GM23338 (cell line): ENCODE measurements around the gene MMP17. TPM values are rescaled to one million over a fixed set of nuclear protein-coding genes. Genes with fewer than 3 reads are reported as not detected.

Experiments used
- ATAC-seq: fragments of 200-7000 bp; cut with Tn5 transposase; 3 replicates; pipeline ENCODE4 v1.9.1; 2020
- DNase-seq: peaks from one replicate; pipeline ENCODE4 v3.0.0-alpha.2; 2015; ENCODE audit warnings: low spot score
- H2AFZ ChIP-seq: fragments of 200-600 bp; sonication (generic); 2 replicates; pipeline ENCODE4 v1.8.0; 2016; ENCODE audit warnings: antibody characterized with exemption, mild to moderate bottlenecking, moderate library complexity
- H3F3A ChIP-seq: fragments of 200-600 bp; sonication (generic); replicated peaks from 2 replicates; pipeline ENCODE4 v1.8.0; 2017; ENCODE audit warnings: antibody characterized with exemption, mixed run types, low read depth
- H3K27ac ChIP-seq: fragments of 200-600 bp; sonication (generic); 2 replicates; pipeline ENCODE4 v1.6.1; 2016; ENCODE audit warnings: low read depth
- H3K27me3 ChIP-seq: fragments of 200-600 bp; sonication (generic); 2 replicates; pipeline ENCODE4 v1.8.0; 2016; ENCODE audit warnings: mild to moderate bottlenecking, mixed run types, moderate library complexity; ENCODE audit not compliant: insufficient read depth
- H3K36me3 ChIP-seq: fragments of 200-600 bp; sonication (generic); 2 replicates; pipeline ENCODE4 v1.8.0; 2016; ENCODE audit warnings: mild to moderate bottlenecking; ENCODE audit not compliant: insufficient read depth
- H3K4me1 ChIP-seq: fragments of 200-600 bp; sonication (generic); 2 replicates; pipeline ENCODE4 v1.8.0; 2016; ENCODE audit warnings: mild to moderate bottlenecking, moderate library complexity; ENCODE audit not compliant: insufficient read depth
- H3K4me2 ChIP-seq: fragments of 200-600 bp; sonication (generic); 2 replicates; pipeline ENCODE4 v1.7.1; 2017; ENCODE audit warnings: mixed run types
- H3K4me3 ChIP-seq: fragments of 200-600 bp; sonication (generic); 2 replicates; pipeline ENCODE4 v1.6.1; 2016; ENCODE audit warnings: mixed run types
- H3K79me2 ChIP-seq: fragments of 200-600 bp; sonication (generic); replicated peaks from 2 replicates; pipeline ENCODE4 v1.8.0; 2017; ENCODE audit warnings: mild to moderate bottlenecking; ENCODE audit not compliant: insufficient read depth
- H3K9me2 ChIP-seq: fragments of 200-600 bp; sonication (generic); 2 replicates; pipeline ENCODE4 v1.8.0; 2017; ENCODE audit not compliant: insufficient read depth
- H4K20me1 ChIP-seq: fragments of 200-600 bp; sonication (generic); replicated peaks from 2 replicates; pipeline ENCODE4 v1.8.0; 2017; ENCODE audit warnings: mild to moderate bottlenecking; ENCODE audit not compliant: insufficient read depth
- H3K27ac Mint-ChIP-seq: 2 replicates; pipeline ENCODE4 v1.8.0; 2020; ENCODE audit warnings: inconsistent platforms, mild to moderate bottlenecking, moderate library complexity, mixed read lengths
- H3K27me3 Mint-ChIP-seq: 3 replicates; pipeline ENCODE4 v1.8.0; 2022; ENCODE audit warnings: low read depth, mild to moderate bottlenecking, moderate library complexity, mixed read lengths, inconsistent platforms; ENCODE audit not compliant: insufficient read depth, poor library complexity
- H3K36me3 Mint-ChIP-seq: 3 replicates; pipeline ENCODE4 v1.8.0; 2021; ENCODE audit warnings: low read depth, mild to moderate bottlenecking, inconsistent platforms, moderate library complexity, mixed read lengths
- H3K4me1 Mint-ChIP-seq: 3 replicates; pipeline ENCODE4 v1.8.0; 2020; ENCODE audit warnings: mild to moderate bottlenecking, inconsistent platforms, mixed read lengths
- H3K4me3 Mint-ChIP-seq: 3 replicates; pipeline ENCODE4 v1.8.0; 2021; ENCODE audit warnings: moderate library complexity, mild to moderate bottlenecking, inconsistent platforms, mixed read lengths
- H3K9me3 Mint-ChIP-seq: 3 replicates; pipeline ENCODE4 v1.8.0; 2020; ENCODE audit warnings: moderate library complexity, mild to moderate bottlenecking, inconsistent platforms, mixed read lengths
- CREB1 ChIP-seq: fragments of 250-450 bp; sonication (Bioruptor Pico); IDR thresholded peaks from 2 replicates; pipeline ENCODE4 v1.5.0; 2020; ENCODE audit warnings: low read depth, mild to moderate bottlenecking, moderate library complexity
- EZH2 ChIP-seq: fragments of 200-600 bp; sonication (generic); IDR thresholded peaks from one replicate; pipeline ENCODE4 v1.8.0; 2017; ENCODE audit warnings: antibody characterized with exemption, mild to moderate bottlenecking, low read depth; ENCODE audit not compliant: unreplicated experiment
- JUNB ChIP-seq: IDR thresholded peaks from one replicate; pipeline ENCODE4 v1.6.1; 2016; ENCODE audit warnings: antibody characterized with exemption; ENCODE audit not compliant: unreplicated experiment
- NANOG ChIP-seq: IDR thresholded peaks from 2 replicates; pipeline ENCODE4 v1.6.1; 2016; ENCODE audit warnings: antibody characterized with exemption, borderline replicate concordance
- POLR2AphosphoS5 ChIP-seq: IDR thresholded peaks from 2 replicates; pipeline ENCODE4 v1.6.1; 2016; ENCODE audit warnings: antibody characterized with exemption, low read depth
- STAT1 ChIP-seq: IDR thresholded peaks from one replicate; pipeline ENCODE4 v1.6.1; 2016; ENCODE audit warnings: antibody characterized with exemption; ENCODE audit not compliant: unreplicated experiment
- ZNF114 ChIP-seq: fragments of 250-450 bp; sonication (Bioruptor Pico); IDR thresholded peaks from 2 replicates; pipeline ENCODE4 v1.5.0; 2020; ENCODE audit warnings: mild to moderate bottlenecking, moderate library complexity
- ZNF331 ChIP-seq: fragments of 250-450 bp; sonication (Bioruptor Pico); IDR thresholded peaks from 2 replicates; pipeline ENCODE4 v1.5.0; 2020; ENCODE audit warnings: low read depth, mild to moderate bottlenecking, moderate library complexity
- polyA plus RNA-seq: library from polyadenylated mRNA; unstranded; fragments of >200 nt; fragmentation: Nextera tagmentation; extraction: Ambion mirVana; gene quantifications from 2 replicates; pipeline ENCODE4 v1.2.1, GENCODE V29; 2016
- total RNA-seq: library from RNA; depleted of rRNA; stranded (reverse); fragments of >200 nt; shearing (Covaris generic); gene quantifications from 2 replicates; pipeline ENCODE4 v1.2.3, GENCODE V29; 2014
- TF ChIP-seq, protein P1 (sequence below), 2 experiments: fragments of 200-600 bp in 1 of 2; sonication (generic) in 1 of 2; conservative IDR thresholded peaks; 2 replicates each; pipeline versions ENCODE4 v1.5.1 to v1.6.1; 2016 to 2017; ENCODE audit warnings: antibody characterized with exemption in 2 of 2, low read depth in 2 of 2, mild to moderate bottlenecking in 2 of 2, moderate library complexity in 1 of 2
- TF ChIP-seq, protein P2 (sequence below): IDR thresholded peaks from one replicate; pipeline ENCODE4 v1.6.1; 2018; ENCODE audit warnings: antibody characterized with exemption; ENCODE audit not compliant: unreplicated experiment
- TF ChIP-seq, protein P3 (sequence below): IDR thresholded peaks from 2 replicates; pipeline ENCODE4 v1.6.1; 2016; ENCODE audit warnings: antibody characterized with exemption

The MMP17 gene
- total and polyA plus RNA-seq, 2 experiments from 2014 or later, result 10.4 to 48.5 TPM

DNA sequence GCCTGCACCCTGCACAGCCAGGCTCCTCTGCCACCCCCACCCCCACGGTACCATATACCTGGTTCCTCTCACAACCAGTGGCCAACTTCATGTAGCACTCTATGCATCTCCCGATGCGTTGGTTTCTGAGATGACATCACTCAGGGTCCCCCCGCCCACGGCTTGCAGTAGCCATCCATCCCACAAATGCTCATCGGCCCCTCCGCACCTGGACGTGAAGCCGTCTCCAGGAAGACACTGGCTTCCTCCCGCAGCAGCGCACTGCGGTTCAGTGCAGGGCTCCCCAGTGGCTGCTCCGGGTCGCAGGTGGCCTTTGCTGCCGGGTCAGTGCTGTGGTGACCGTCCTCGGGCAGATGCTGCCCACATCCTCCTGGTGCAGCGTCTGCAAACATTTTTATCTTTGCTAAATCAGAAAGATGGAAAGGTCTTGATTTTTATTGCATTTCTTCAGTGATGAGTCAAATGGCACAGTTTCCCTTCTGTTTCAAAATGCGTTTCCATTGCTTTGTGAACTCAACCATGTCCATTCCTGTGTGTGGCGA lies 27.5 kb upstream of the MMP17 start:
- Mint-ChIP-seq H3K4me1 (peaks cover 9% of the 10 kb centered on the region), H3K36me3 (peaks cover 58% of the 10 kb centered on the region), H3K27me3 (peaks cover 14% of the 10 kb centered on the region), H3K27ac (0 out of 2 replicates have a peak overlapping the region, but pooled peaks have one; percentile 15), H3K4me3 (no peak overlapping the region), H3K9me3 (no peaks in the 10 kb centered on the region)
- Histone ChIP-seq H3K27ac (no peak overlapping the region), H3K4me2 (no peak overlapping the region), H3F3A (peaks cover 16% of the 10 kb centered on the region), H3K4me1 (peaks cover 16% of the 10 kb centered on the region), H2AFZ (no peak overlapping the region), H3K4me3 (no peak overlapping the region), H3K9me2 (no peaks in the 10 kb centered on the region), H3K27me3 (no peaks in the 10 kb centered on the region), H3K36me3 (peaks cover 5% of the 10 kb centered on the region; the same call in 1 of the 2 replicates), H4K20me1 (no peaks in the 10 kb centered on the region), H3K79me2 (no peaks in the 10 kb centered on the region)
- TF ChIP-seq POLR2AphosphoS5 (no peak), ZNF331 (no peak), EZH2 (no peak), ZNF114 (CRISPR knock-in tag) (no peak), JUNB (no peak)
- TF ChIP-seq, protein P1, sequence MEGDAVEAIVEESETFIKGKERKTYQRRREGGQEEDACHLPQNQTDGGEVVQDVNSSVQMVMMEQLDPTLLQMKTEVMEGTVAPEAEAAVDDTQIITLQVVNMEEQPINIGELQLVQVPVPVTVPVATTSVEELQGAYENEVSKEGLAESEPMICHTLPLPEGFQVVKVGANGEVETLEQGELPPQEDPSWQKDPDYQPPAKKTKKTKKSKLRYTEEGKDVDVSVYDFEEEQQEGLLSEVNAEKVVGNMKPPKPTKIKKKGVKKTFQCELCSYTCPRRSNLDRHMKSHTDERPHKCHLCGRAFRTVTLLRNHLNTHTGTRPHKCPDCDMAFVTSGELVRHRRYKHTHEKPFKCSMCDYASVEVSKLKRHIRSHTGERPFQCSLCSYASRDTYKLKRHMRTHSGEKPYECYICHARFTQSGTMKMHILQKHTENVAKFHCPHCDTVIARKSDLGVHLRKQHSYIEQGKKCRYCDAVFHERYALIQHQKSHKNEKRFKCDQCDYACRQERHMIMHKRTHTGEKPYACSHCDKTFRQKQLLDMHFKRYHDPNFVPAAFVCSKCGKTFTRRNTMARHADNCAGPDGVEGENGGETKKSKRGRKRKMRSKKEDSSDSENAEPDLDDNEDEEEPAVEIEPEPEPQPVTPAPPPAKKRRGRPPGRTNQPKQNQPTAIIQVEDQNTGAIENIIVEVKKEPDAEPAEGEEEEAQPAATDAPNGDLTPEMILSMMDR (conservative IDR thresholded peaks at IDR 0.05; ENCODE audit: low read depth in 2 of 2), result no peak
- DNase-seq (no peak), ATAC-seq (no peak)

DNA sequence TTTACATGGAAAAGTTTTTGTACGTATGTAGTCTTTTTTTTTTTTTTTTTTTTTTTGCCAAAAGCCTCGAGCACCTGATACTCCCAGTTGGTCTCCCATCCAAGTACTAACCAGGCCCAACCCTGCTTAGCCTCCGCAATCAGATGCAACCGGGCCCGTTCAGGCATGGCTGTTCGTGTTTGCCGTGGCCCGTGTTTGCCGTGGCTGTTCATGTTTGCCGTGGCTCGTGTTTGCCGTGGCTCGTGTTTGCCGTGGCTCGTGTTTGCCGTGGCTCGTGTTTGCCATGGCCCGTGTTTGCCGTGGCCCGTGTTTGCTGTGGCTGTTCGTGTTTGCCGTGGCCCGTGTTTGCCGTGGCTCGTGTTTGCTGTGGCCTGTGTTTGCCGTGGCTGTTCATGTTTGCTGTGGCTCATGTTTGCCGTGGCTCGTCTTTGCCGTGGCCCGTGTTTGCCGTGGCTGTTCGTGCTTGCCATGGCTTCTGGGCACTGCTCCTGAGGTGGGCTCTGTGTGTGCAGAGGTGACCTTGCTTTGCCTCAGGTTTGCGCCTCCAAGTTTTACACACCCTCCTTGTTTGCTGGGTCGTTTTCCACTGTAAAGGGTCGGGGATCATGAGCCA lies 26.8 kb upstream of the MMP17 start:
- no peak overlapping the region for H2AFZ ChIP-seq
- no peak overlapping the region for H3K27ac Mint-ChIP-seq
- H3K27ac ChIP-seq, result no peak overlapping the region
- TF ChIP-seq JUNB (no peak), NANOG (no peak), CREB1 (CRISPR knock-in tag) (no peak), STAT1 (no peak), ZNF331 (no peak), ZNF114 (CRISPR knock-in tag) (no peak), POLR2AphosphoS5 (no peak)
- TF ChIP-seq, protein P2, sequence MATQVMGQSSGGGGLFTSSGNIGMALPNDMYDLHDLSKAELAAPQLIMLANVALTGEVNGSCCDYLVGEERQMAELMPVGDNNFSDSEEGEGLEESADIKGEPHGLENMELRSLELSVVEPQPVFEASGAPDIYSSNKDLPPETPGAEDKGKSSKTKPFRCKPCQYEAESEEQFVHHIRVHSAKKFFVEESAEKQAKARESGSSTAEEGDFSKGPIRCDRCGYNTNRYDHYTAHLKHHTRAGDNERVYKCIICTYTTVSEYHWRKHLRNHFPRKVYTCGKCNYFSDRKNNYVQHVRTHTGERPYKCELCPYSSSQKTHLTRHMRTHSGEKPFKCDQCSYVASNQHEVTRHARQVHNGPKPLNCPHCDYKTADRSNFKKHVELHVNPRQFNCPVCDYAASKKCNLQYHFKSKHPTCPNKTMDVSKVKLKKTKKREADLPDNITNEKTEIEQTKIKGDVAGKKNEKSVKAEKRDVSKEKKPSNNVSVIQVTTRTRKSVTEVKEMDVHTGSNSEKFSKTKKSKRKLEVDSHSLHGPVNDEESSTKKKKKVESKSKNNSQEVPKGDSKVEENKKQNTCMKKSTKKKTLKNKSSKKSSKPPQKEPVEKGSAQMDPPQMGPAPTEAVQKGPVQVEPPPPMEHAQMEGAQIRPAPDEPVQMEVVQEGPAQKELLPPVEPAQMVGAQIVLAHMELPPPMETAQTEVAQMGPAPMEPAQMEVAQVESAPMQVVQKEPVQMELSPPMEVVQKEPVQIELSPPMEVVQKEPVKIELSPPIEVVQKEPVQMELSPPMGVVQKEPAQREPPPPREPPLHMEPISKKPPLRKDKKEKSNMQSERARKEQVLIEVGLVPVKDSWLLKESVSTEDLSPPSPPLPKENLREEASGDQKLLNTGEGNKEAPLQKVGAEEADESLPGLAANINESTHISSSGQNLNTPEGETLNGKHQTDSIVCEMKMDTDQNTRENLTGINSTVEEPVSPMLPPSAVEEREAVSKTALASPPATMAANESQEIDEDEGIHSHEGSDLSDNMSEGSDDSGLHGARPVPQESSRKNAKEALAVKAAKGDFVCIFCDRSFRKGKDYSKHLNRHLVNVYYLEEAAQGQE, result no peak
- TF ChIP-seq, protein P3, sequence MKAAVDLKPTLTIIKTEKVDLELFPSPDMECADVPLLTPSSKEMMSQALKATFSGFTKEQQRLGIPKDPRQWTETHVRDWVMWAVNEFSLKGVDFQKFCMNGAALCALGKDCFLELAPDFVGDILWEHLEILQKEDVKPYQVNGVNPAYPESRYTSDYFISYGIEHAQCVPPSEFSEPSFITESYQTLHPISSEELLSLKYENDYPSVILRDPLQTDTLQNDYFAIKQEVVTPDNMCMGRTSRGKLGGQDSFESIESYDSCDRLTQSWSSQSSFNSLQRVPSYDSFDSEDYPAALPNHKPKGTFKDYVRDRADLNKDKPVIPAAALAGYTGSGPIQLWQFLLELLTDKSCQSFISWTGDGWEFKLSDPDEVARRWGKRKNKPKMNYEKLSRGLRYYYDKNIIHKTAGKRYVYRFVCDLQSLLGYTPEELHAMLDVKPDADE, result no peak

More for the DNA sequence above, 26.8 kb upstream of the MMP17 start:
- Mint-ChIP-seq H3K9me3 (no peaks in the 10 kb centered on the region), H3K4me1 (peaks cover 4% of the 10 kb centered on the region), H3K27me3 (peaks cover 19% of the 10 kb centered on the region), H3K36me3 (peaks cover 54% of the 10 kb centered on the region), H3K4me3 (no peak overlapping the region)
- Histone ChIP-seq H3K4me2 (no peak overlapping the region), H3K4me1 (peaks cover 11% of the 10 kb centered on the region), H3K79me2 (no peaks in the 10 kb centered on the region), H3F3A (peaks cover 12% of the 10 kb centered on the region), H4K20me1 (no peaks in the 10 kb centered on the region), H3K4me3 (no peak overlapping the region), H3K9me2 (no peaks in the 10 kb centered on the region), H3K27me3 (no peaks in the 10 kb centered on the region), H3K36me3 (peaks cover 5% of the 10 kb centered on the region; the same call in 1 of the 2 replicates)
- ATAC-seq (no peak), DNase-seq (no peak)
